ENCODE results near the gene TMEM43. TPM values are rescaled to one million over a fixed set of nuclear protein-coding genes. Genes with fewer than 3 reads are reported as not detected.

Gene TMEM43
- polyA plus RNA-seq, 1 of the 3 experiments (the other 2 are of a cell fraction) = 105 TPM

DNA sequence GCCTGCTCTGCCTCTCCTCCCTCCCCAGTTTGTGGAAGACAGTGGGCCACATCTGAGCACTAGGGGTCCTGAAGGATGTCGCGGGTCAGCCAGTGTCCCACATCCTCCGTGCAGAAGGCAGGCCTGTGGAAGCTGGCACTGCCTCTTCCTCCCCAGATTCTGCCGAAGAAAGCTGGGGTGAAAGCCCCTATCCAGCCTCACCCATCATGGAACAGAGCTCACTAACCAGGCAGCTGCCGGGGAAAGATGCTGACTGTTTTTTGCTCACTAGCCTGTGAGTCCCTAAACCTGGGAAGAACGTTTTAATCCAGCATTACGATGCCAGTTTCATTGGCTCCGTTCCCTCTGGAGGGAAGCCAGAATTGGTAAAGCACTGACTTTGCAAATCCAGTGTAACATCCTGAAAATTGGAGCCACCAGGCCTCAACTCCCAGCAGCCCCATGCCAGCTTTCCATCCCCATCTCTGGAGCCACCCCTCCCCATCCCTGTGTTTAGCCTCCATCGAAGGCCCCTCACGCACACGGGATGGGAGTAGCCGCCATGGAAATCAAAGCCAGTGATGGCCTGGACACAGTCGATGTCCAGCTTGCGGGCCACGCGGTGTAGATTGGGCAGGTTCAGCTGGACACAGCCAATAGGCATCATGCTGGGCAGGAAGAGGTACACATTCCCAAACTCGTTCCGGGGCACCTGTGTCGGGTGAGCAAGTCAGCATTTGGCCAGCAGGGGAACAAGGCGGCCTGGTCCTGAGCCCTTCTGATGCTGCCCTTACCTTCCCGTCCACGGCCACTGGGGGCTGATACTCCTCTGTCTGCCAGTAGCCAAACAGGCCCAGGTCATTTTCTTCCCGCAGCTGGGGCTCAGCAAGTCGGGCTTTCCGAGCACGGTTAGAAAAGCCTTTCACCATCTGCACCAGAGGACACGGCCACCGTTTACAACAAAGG, 23.5 kb downstream of the TMEM43 start:
- ChIA-PET POLR2A (interaction anchor here (0.5 to 1.6 kb wide), 2 partner anchors 18 to 23 kb away, joined by 3 to 6 read pairs; partner anchors contain the start of genes CHCHD4 and TMEM43), CTCF (interaction anchor here (0.8 to 2.3 kb wide), 4 partner anchors 9 to 252 kb away, joined by 3 to 7 read pairs (median 4); no protein-coding TSS in a partner anchor)
- Histone ChIP-seq H3K79me2 (ENCODE audit: insufficient read depth) (peaks cover under 1% of the 10 kb centered on the region; the same call in 1 of the 2 replicates), H3K27ac (ENCODE audit: low read depth in 2 of 2, low read length in 1 of 2) (peak overlapping the region in 1 of 2 experiments; percentile 100; a peak in 2 of 4 replicates), H3K4me1 (ENCODE audit: control insufficient read depth in 1 of 2, insufficient read depth in 2 of 2, low read depth in 1 of 2, low read length in 1 of 2) (peaks cover 16 to 19% of the 10 kb centered on the region in 2 experiments), H3K9me3 (no peaks in the 10 kb centered on the region), H3K36me3 (replicated peaks in 1 of 2; ENCODE audit: control insufficient read depth in 1 of 2, insufficient read depth in 2 of 2, low read length in 1 of 2) (peaks cover 24 to 66% of the 10 kb centered on the region in 2 experiments), H2AFZ (ENCODE audit: low read depth) (no peak overlapping the region), H3F3A (replicated peaks; ENCODE audit: insufficient read depth) (peaks cover 23% of the 10 kb centered on the region), H3K4me2 (no peak overlapping the region), H4K20me1 (ENCODE audit: insufficient read depth) (0 out of 2 replicates have a peak, but pooled peaks cover 6% of the 10 kb centered on the region), H3K4me3 (ENCODE audit: low read depth in 2 of 2, low read length in 1 of 2) (no peak overlapping the region), H3K27me3 (ENCODE audit: insufficient read depth) (no peaks in the 10 kb centered on the region), H3K9me2 (no peaks in the 10 kb centered on the region), H3K9ac (no peak overlapping the region)
- DNase-seq = peak; percentile 54
- TF ChIP-seq, protein P1, sequence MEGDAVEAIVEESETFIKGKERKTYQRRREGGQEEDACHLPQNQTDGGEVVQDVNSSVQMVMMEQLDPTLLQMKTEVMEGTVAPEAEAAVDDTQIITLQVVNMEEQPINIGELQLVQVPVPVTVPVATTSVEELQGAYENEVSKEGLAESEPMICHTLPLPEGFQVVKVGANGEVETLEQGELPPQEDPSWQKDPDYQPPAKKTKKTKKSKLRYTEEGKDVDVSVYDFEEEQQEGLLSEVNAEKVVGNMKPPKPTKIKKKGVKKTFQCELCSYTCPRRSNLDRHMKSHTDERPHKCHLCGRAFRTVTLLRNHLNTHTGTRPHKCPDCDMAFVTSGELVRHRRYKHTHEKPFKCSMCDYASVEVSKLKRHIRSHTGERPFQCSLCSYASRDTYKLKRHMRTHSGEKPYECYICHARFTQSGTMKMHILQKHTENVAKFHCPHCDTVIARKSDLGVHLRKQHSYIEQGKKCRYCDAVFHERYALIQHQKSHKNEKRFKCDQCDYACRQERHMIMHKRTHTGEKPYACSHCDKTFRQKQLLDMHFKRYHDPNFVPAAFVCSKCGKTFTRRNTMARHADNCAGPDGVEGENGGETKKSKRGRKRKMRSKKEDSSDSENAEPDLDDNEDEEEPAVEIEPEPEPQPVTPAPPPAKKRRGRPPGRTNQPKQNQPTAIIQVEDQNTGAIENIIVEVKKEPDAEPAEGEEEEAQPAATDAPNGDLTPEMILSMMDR (IDR thresholded peaks at IDR 0.05) = peak; percentile 34
- TF ChIP-seq NFIC (IDR thresholded peaks at IDR 0.05; ENCODE audit: borderline replicate concordance) (0 out of 2 replicates have a peak, but pooled peaks have one; percentile 12), RCOR1 (IDR thresholded peaks at IDR 0.05; ENCODE audit: low read length) (no peak)
- WGBS (ENCODE audit: low lambda C conversion rate) = 89% methylated on average over 25 of the region's 28 CpGs

DNA sequence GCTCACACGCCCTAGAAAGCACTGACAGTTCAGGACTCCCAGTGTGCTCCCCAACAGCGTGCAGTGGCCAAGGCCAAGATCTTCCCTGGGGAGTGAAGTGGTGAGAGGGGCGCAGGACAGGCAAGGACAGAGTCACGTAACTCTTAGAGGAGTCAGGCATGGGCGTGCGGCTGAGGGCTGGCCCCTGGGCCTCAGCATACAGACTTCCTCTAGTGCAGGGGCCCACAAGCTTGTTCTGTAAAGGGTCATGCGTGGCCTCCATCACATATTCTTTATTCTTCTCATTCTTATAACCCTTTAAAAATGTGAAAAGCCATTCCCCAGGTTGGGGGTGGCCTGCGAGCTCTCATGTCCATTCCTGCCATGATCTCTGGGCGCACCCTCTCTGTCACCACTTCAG, 25.2 kb downstream of the TMEM43 start:
- ChIA-PET POLR2A (interaction anchor here (0.9 kb wide), 1 partner anchor 29 kb away, joined by 4 read pairs; the partner anchor contains the start of genes LSM3 and XPC), CTCF (interaction anchor here (0.8 to 2.3 kb wide), 2 partner anchors 9 to 254 kb away, joined by 3 to 7 read pairs; no protein-coding TSS in a partner anchor)
- Histone ChIP-seq H3F3A (replicated peaks; ENCODE audit: insufficient read depth) (peaks cover 8% of the 10 kb centered on the region), H3K9me3 (no peaks in the 10 kb centered on the region), H2AFZ (ENCODE audit: low read depth) (no peak overlapping the region), H3K79me2 (ENCODE audit: insufficient read depth) (peaks cover 15% of the 10 kb centered on the region; the same call in 1 of the 2 replicates), H3K27ac (ENCODE audit: low read depth in 2 of 2, low read length in 1 of 2) (no peak overlapping the region), H3K9ac (no peak overlapping the region), H4K20me1 (ENCODE audit: insufficient read depth) (0 out of 2 replicates have a peak, but pooled peaks cover 9% of the 10 kb centered on the region), H3K4me1 (ENCODE audit: control insufficient read depth in 1 of 2, insufficient read depth in 2 of 2, low read depth in 1 of 2, low read length in 1 of 2) (peaks cover 5 to 8% of the 10 kb centered on the region in 2 experiments; a peak in 3 of 4 replicates), H3K9me2 (no peaks in the 10 kb centered on the region), H3K36me3 (replicated peaks in 1 of 2; ENCODE audit: control insufficient read depth in 1 of 2, insufficient read depth in 2 of 2, low read length in 1 of 2) (peaks cover 34 to 82% of the 10 kb centered on the region in 2 experiments), H3K4me3 (ENCODE audit: low read depth in 2 of 2, low read length in 1 of 2) (no peak overlapping the region), H3K27me3 (ENCODE audit: insufficient read depth) (no peaks in the 10 kb centered on the region), H3K4me2 (no peak overlapping the region)
- DNase-seq = no peak
- TF ChIP-seq, protein P2, sequence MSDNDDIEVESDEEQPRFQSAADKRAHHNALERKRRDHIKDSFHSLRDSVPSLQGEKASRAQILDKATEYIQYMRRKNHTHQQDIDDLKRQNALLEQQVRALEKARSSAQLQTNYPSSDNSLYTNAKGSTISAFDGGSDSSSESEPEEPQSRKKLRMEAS (IDR thresholded peaks at IDR 0.05; ENCODE audit: low read depth) = no peak
- TF ChIP-seq RAD21 (IDR thresholded peaks at IDR 0.05; ENCODE audit: low read length) (no peak), MEF2A (IDR thresholded peaks at IDR 0.05; ENCODE audit: borderline replicate concordance, low read depth) (no peak)
- TF ChIP-seq, protein P3, sequence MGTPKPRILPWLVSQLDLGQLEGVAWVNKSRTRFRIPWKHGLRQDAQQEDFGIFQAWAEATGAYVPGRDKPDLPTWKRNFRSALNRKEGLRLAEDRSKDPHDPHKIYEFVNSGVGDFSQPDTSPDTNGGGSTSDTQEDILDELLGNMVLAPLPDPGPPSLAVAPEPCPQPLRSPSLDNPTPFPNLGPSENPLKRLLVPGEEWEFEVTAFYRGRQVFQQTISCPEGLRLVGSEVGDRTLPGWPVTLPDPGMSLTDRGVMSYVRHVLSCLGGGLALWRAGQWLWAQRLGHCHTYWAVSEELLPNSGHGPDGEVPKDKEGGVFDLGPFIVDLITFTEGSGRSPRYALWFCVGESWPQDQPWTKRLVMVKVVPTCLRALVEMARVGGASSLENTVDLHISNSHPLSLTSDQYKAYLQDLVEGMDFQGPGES (IDR thresholded peaks at IDR 0.05; ENCODE audit: low read depth, low read length) = no peak
- 88% methylated on average over 5 of the region's 9 CpGs for WGBS (ENCODE audit: low lambda C conversion rate)
